Measurements from ENCODE around the gene KCNQ1.

- no peak for TF ChIP-seq CTCF (IDR thresholded peaks at IDR 0.05; ENCODE audit: low read length)
- TF ChIP-seq EZH2 (IDR thresholded peaks at IDR 0.05; ENCODE audit: borderline replicate concordance, low read length): no peak
These were observed 5.0 kb upstream of the KCNQ1 start for GRCh38 chr11:2439820-2440219.
